Skeletal muscle tissue (tissue), 5 donors: ENCODE data around the gene HBQ1. TPM values are rescaled to one million over a fixed set of nuclear protein-coding genes. Genes with fewer than 3 reads are reported as not detected.
"Not testable (repeated sequence)": the region's sequence is repeated elsewhere in the genome, so short reads cannot be mapped to it uniquely, and the experiment has no call there.

Experiments
- H3K27ac ChIP-seq: one replicate; pipeline ENCODE4 v1.7.0; 2013; ENCODE audit warnings: mild to moderate bottlenecking, low read depth, low read length, inconsistent platforms
- H3K27me3 ChIP-seq, 3 donors: one replicate each; pipeline ENCODE4 v1.7.0; 2013; ENCODE audit warnings: low read length in 3 of 3; ENCODE audit not compliant: control insufficient read depth in 3 of 3, insufficient read depth in 3 of 3
- H3K36me3 ChIP-seq, 3 donors: one replicate each; pipeline ENCODE4 v1.7.0; 2013; ENCODE audit warnings: low read length in 3 of 3; ENCODE audit not compliant: control insufficient read depth in 3 of 3, insufficient read depth in 3 of 3
- H3K4me1 ChIP-seq, 3 donors: one replicate each; pipeline ENCODE4 v1.7.0; 2013; ENCODE audit warnings: low read length in 3 of 3, mild to moderate bottlenecking in 3 of 3; ENCODE audit not compliant: control insufficient read depth in 3 of 3, insufficient read depth in 3 of 3
- H3K4me3 ChIP-seq, 3 donors: one replicate each; pipeline ENCODE4 v1.7.0; 2013; ENCODE audit warnings: low read length in 3 of 3
- H3K9ac ChIP-seq, 3 donors: one replicate each; pipeline ENCODE4 v1.7.0; 2013; ENCODE audit warnings: low read length in 3 of 3, mild to moderate bottlenecking in 3 of 3, moderate library complexity in 2 of 3, low read depth in 1 of 3
- H3K9me3 ChIP-seq, 3 donors: one replicate each; pipeline ENCODE4 v1.7.0; 2013; ENCODE audit warnings: low read length in 3 of 3; ENCODE audit not compliant: control insufficient read depth in 3 of 3
- small RNA-seq: library from RNA; depleted of rRNA; stranded (forward); fragments of <200 nt; gene quantifications from one replicate; pipeline ENCODE3, GENCODE V24; 2014
- total RNA-seq: library from RNA; depleted of rRNA; stranded (reverse); fragments of >200 nt; gene quantifications from one replicate; pipeline ENCODE4 v1.2.3, GENCODE V29; 2014
- donor health status: Osteomylitis.

The HBQ1 gene
- total RNA-seq, 1 donor from 2014 or later: 14.1 TPM

- H3K4me1 ChIP-seq: peaks cover 12 to 22% (median 17%) of the 10 kb centered on the region in 3 donors
- no peaks in the 10 kb centered on the region for H3K27me3 ChIP-seq
- H3K9me3 ChIP-seq: no peaks in the 10 kb centered on the region
- H3K27ac ChIP-seq: peak within 1 kb of the TSS; percentile 94
- H3K4me3 ChIP-seq: peak within 1 kb of the TSS; percentile 77 to 96 (median 90)
- peaks cover 15 to 29% (median 21%) of the 10 kb centered on the region in 3 donors for H3K36me3 ChIP-seq
- H3K9ac ChIP-seq: peak within 1 kb of the TSS; percentile 95 to 97 (median 96)
These were observed 48.8 kb downstream of the HBQ1 start, which contains the start of gene LUC7L for GRCh38 chr16:228852-229730. Gene LUC7L, minus strand, starts transcription at chr16:229449. Its CDS starts 110 bp downstream, at chr16:229339.

GRCh38 chr16:229731-230281 is 49.5 kb downstream of the HBQ1 start:
- Histone ChIP-seq H3K9ac (peak overlapping the region; percentile 95 to 97 (median 96)), H3K27me3 (no peaks in the 10 kb centered on the region), H3K9me3 (no peaks in the 10 kb centered on the region), H3K4me1 (peaks cover 12 to 25% (median 20%) of the 10 kb centered on the region in 3 donors), H3K36me3 (peaks cover 14 to 27% (median 18%) of the 10 kb centered on the region in 3 donors), H3K4me3 (peak overlapping the region; percentile 77 to 96 (median 90)), H3K27ac (peak overlapping the region; percentile 94)

GRCh38 chr16:230351-230750 is 50.1 kb downstream of the HBQ1 start:
- H3K4me3 ChIP-seq, H3K9me3 ChIP-seq, H3K27me3 ChIP-seq, H3K9ac ChIP-seq, H3K27ac ChIP-seq: not testable (repeated sequence)
- peaks cover 13 to 23% (median 14%) of the 10 kb centered on the region in 3 donors for H3K36me3 ChIP-seq
- peaks cover 14 to 29% (median 23%) of the 10 kb centered on the region in 3 donors for H3K4me1 ChIP-seq

Small RNA genes within 50 kb of the gene (small RNA-seq; reads per million reads assigned to genes)
- gene RF00019: not detected

Other genes starting within 250 kb of the HBQ1 start
- 4.2 TPM for gene POLR3K, start 126.9 kb upstream of the HBQ1 start, total RNA-seq
- 16.2 TPM for gene SNRNP25, start 126.6 kb upstream of the HBQ1 start, total RNA-seq
- gene RHBDF1, start 107.8 kb upstream of the HBQ1 start, total RNA-seq: 19.8 TPM
- gene MPG, start 102.2 kb upstream of the HBQ1 start, total RNA-seq: 72.0 TPM
- 12.5 TPM for gene NPRL3, start 41.8 kb upstream of the HBQ1 start, total RNA-seq
- gene HBZ, start 27.8 kb upstream of the HBQ1 start, total RNA-seq: 1.0 TPM
- gene HBM, start 14.5 kb upstream of the HBQ1 start, total RNA-seq: 151 TPM
- 5,761 TPM for gene HBA2, start 7.6 kb upstream of the HBQ1 start, total RNA-seq
- 2,922 TPM for gene HBA1, start 3.8 kb upstream of the HBQ1 start, total RNA-seq
- 38.1 TPM for gene LUC7L, start 49.0 kb downstream of the HBQ1 start, total RNA-seq
- gene FAM234A, start 54.4 kb downstream of the HBQ1 start, total RNA-seq: 23.5 TPM
- gene RGS11, start 95.5 kb downstream of the HBQ1 start, total RNA-seq: 0.52 TPM
- gene ARHGDIG, start 100.1 kb downstream of the HBQ1 start, total RNA-seq: 1.0 TPM
- under 0.01 TPM for gene PDIA2, start 102.7 kb downstream of the HBQ1 start, total RNA-seq
- 8.9 TPM for gene AXIN1, start 172.3 kb downstream of the HBQ1 start, total RNA-seq
- 43.3 TPM for gene MRPL28, start 190.1 kb downstream of the HBQ1 start, total RNA-seq
- gene PGAP6, start 201.5 kb downstream of the HBQ1 start, total RNA-seq: 11.0 TPM
- 21.4 TPM for gene NME4, start 216.7 kb downstream of the HBQ1 start, total RNA-seq
- gene DECR2, start 221.4 kb downstream of the HBQ1 start, total RNA-seq: 2.6 TPM
- 5.2 TPM for gene RAB11FIP3, start 245.2 kb downstream of the HBQ1 start, total RNA-seq